Omental fat pad (tissue), 4 donors: ENCODE data around the gene SOX12. TPM values are rescaled to one million over a fixed set of nuclear protein-coding genes. Genes with fewer than 3 reads are reported as not detected.

Source experiments
- ATAC-seq: fragments of 150-250 bp; one replicate; pipeline ENCODE4 v1.9.1; 2016; ENCODE audit warnings: mild to moderate bottlenecking, moderate library complexity; ENCODE audit not compliant: low FRiP score
- DNase-seq: peaks from one replicate; pipeline ENCODE4 v3.0.0-alpha.2; 2019; ENCODE audit warnings: low spot score
- CTCF ChIP-seq, 3 donors: fragments of 450-650 bp; IDR thresholded peaks; one replicate each; pipeline ENCODE4 v1.5.1; 2016 to 2017; ENCODE audit warnings: antibody characterized with exemption in 3 of 3, mild to moderate bottlenecking in 3 of 3, moderate library complexity in 2 of 3
- total RNA-seq, 4 donors: library from RNA; depleted of rRNA; stranded (reverse); fragments of >200 nt; gene quantifications; one replicate each; pipeline ENCODE4 v1.1.0, GENCODE V29; 2016

The SOX12 gene
- total RNA-seq, 4 donors from 2014 or later: 2.0 to 3.3 (median 2.5) TPM

GRCh38 chr20:295804-296203 is 29.5 kb upstream of the SOX12 start:
- TF ChIP-seq CTCF (IDR thresholded peaks at IDR 0.05): no peak
- no peak for ATAC-seq
- no peak for DNase-seq

GRCh38 chr20:297098-297924 is 28.0 kb upstream of the SOX12 start, which contains the start of gene ZCCHC3:
ZCCHC3 (plus strand) TSS chr20:297570; CDS start chr20:297587, 17 bp downstream.
- TF ChIP-seq CTCF (IDR thresholded peaks at IDR 0.05): no peak
- DNase-seq: peak; percentile 58
- peak; percentile 94 for ATAC-seq

- TF ChIP-seq CTCF (IDR thresholded peaks at IDR 0.05): no peak
- DNase-seq (no peak), ATAC-seq (peak; percentile 3)
Observed at GRCh38 chr20:297925-298775, 27.2 kb upstream of the SOX12 start.

GRCh38 chr20:298776-299391 is 26.5 kb upstream of the SOX12 start:
- TF ChIP-seq CTCF (IDR thresholded peaks at IDR 0.05): no peak
- ATAC-seq (no peak), DNase-seq (no peak)

- DNase-seq (no peak), ATAC-seq (no peak)
- TF ChIP-seq CTCF (IDR thresholded peaks at IDR 0.05): no peak
Observed at GRCh38 chr20:300345-300990, 24.9 kb upstream of the SOX12 start.
